K562 (cell line): ENCODE results near the gene GNAI2. TPM values are rescaled to one million over a fixed set of nuclear protein-coding genes. Genes with fewer than 3 reads are reported as not detected.

Source experiments
- ATF3 ChIP-seq, 2 experiments: fragments of 450-650 bp in 1 of 2; sonication (generic) in 1 of 2; formaldehyde crosslinking in 1 of 2; IDR thresholded peaks in 1 of 2; conservative IDR thresholded peaks in 1 of 2; 2 replicates each; pipeline versions ENCODE4 v1.6.1 to v1.8.1; 2016 to 2023; ENCODE audit warnings: mild to moderate bottlenecking in 2 of 2, moderate library complexity in 2 of 2, inconsistent platforms in 1 of 2, missing genetic modification reagents in 1 of 2
- CCAR2 ChIP-seq: fragments of 200-400 bp; formaldehyde crosslinking; IDR thresholded peaks from 2 replicates; pipeline ENCODE4 v1.6.1; 2017; ENCODE audit warnings: mild to moderate bottlenecking, low read depth, low read length
- HMG20A ChIP-seq: fragments of 450-650 bp; formaldehyde crosslinking; conservative IDR thresholded peaks from 2 replicates; pipeline ENCODE4 v1.4.0; 2020; ENCODE audit warnings: mild to moderate bottlenecking, mixed read lengths
- HOMEZ ChIP-seq: fragments of 250-450 bp; sonication (Bioruptor Pico); IDR thresholded peaks from 2 replicates; pipeline ENCODE4 v1.4.0; 2020; ENCODE audit warnings: mild to moderate bottlenecking, moderate library complexity
- NR2F6 ChIP-seq: fragments of 450-650 bp; formaldehyde crosslinking; IDR thresholded peaks from 2 replicates; pipeline ENCODE4 v1.4.0; 2020; ENCODE audit warnings: mild to moderate bottlenecking
- POLR2AphosphoS5 ChIP-seq: IDR thresholded peaks from 2 replicates; pipeline ENCODE4 v1.6.1; 2011; ENCODE audit warnings: mild to moderate bottlenecking, low read depth, low read length, moderate library complexity; ENCODE audit not compliant: control insufficient read depth, insufficient read depth
- RAD21 ChIP-seq, 2 experiments: fragments of 250-450 bp in 1 of 2; fragments of 450-650 bp in 1 of 2; sonication (Bioruptor Pico) in 1 of 2; formaldehyde crosslinking in 1 of 2; IDR thresholded peaks in 1 of 2; conservative IDR thresholded peaks in 1 of 2; 2 replicates each; pipeline versions ENCODE4 v1.4.0 to v1.8.0; 2020 to 2022; ENCODE audit warnings: mild to moderate bottlenecking in 2 of 2, moderate library complexity in 1 of 2
- RB1 ChIP-seq: fragments of 450-650 bp; IDR thresholded peaks from 2 replicates; pipeline ENCODE4 v1.6.1; 2017; ENCODE audit warnings: low read depth, mild to moderate bottlenecking
- REST ChIP-seq, 2 experiments: fragments of 450-650 bp; formaldehyde crosslinking in 1 of 2; IDR thresholded peaks; 2 replicates each; pipeline versions ENCODE4 v1.4.0 to v1.6.1; 2014 to 2020; ENCODE audit warnings: mild to moderate bottlenecking in 2 of 2, borderline replicate concordance in 1 of 2, low read depth in 1 of 2
- SETDB1 ChIP-seq: IDR thresholded peaks from one replicate; pipeline ENCODE4 v1.6.1; 2012; ENCODE audit warnings: low read length, control low read depth, inconsistent platforms
- SRSF3 ChIP-seq: fragments of 200-400 bp; formaldehyde crosslinking; IDR thresholded peaks from 2 replicates; pipeline ENCODE4 v1.6.1; 2016; ENCODE audit warnings: mild to moderate bottlenecking, low read length, moderate library complexity; ENCODE audit not compliant: insufficient read depth
- TFAP4 ChIP-seq: sonication (generic); formaldehyde crosslinking; IDR thresholded peaks from 2 replicates; pipeline ENCODE4 v1.8.0; 2022; ENCODE audit warnings: missing genetic modification reagents, mild to moderate bottlenecking, moderate library complexity, borderline replicate concordance
- ZNF311 ChIP-seq: fragments of 250-450 bp; sonication (Bioruptor Pico); IDR thresholded peaks from 2 replicates; pipeline ENCODE4 v1.4.0; 2020; ENCODE audit warnings: mild to moderate bottlenecking, moderate library complexity
- ZNF444 ChIP-seq: fragments of 250-450 bp; sonication (Bioruptor Pico); IDR thresholded peaks from 2 replicates; pipeline ENCODE4 v1.4.0; 2020; ENCODE audit warnings: mild to moderate bottlenecking, moderate library complexity
- ZNF696 ChIP-seq: fragments of 250-450 bp; sonication (Bioruptor Pico); conservative IDR thresholded peaks from 2 replicates; pipeline ENCODE4 v1.4.0; 2020; ENCODE audit warnings: mild to moderate bottlenecking, moderate library complexity
- polyA plus RNA-seq, 8 experiments: library from polyadenylated mRNA; depleted of rRNA in 4 of 8; stranded (reverse) in 5 of 8; unstranded in 3 of 8; fragments of >200 nt; fragmentation: Nextera tagmentation in 2 of 8; fragmentation: Illumina TruSeq in 1 of 8; extraction: Ambion mirVana in 2 of 8; extraction: Trizol in 1 of 8; gene quantifications; 2 replicates each; pipeline versions ENCODE4 v1.2.1 to v1.2.3, GENCODE V29; 2011 to 2014; ENCODE audit warnings: inconsistent platforms in 1 of 8, missing spikeins in 1 of 8
- total RNA-seq, 7 experiments: library from RNA; depleted of rRNA in 6 of 7; stranded (reverse); fragments of >200 nt in 6 of 7; fragmentation: Illumina TruSeq in 2 of 7; extraction: Trizol in 2 of 7; gene quantifications; 2 replicates each; pipeline versions ENCODE4 v1.2.1 to v1.2.3, GENCODE V29; 2011 to 2021; ENCODE audit warnings: low replicate concordance in 1 of 7

GNAI2 gene
- total and polyA plus RNA-seq, 9 of the 15 experiments (the other 6 are each of a cell fraction or from before 2014, with no cell fraction given), result 1.1 to 72.2 (median 42.7) TPM

GRCh38 chr3:50189274-50189673 is 46.7 kb upstream of the GNAI2 start (continued):
- TF ChIP-seq ATF3 (IDR thresholded peaks at IDR 0.05) (no peak), ATF3 (CRISPR knock-in tag; conservative IDR thresholded peaks at IDR 0.05) (no peak), CCAR2 (no peak), ZNF311 (CRISPR knock-in tag) (no peak), REST (IDR thresholded peaks at IDR 0.05; ENCODE audit: borderline replicate concordance) (peak; percentile 82), REST (CRISPR knock-in tag; IDR thresholded peaks at IDR 0.05; ENCODE audit: low read depth) (no peak), TFAP4 (CRISPR knock-in tag) (peak; percentile 33; the same call in 1 of the 2 replicates), HMG20A (CRISPR knock-in tag) (no peak), RAD21 (CRISPR knock-in tag; conservative IDR thresholded peaks at IDR 0.05 in 1 of 2, IDR thresholded peaks at IDR 0.05 in 1 of 2) (peak; percentile 78 to 92), NR2F6 (CRISPR knock-in tag) (no peak), SRSF3 (no peak), ZNF444 (CRISPR knock-in tag) (no peak), ZNF696 (CRISPR knock-in tag) (no peak), RB1 (peak; percentile 40; the same call in 1 of the 2 replicates), POLR2AphosphoS5 (no peak), HOMEZ (CRISPR knock-in tag) (no peak), SETDB1 (no peak)
